A549 treated with dexamethasone at 1 μM for 4 hours (cell line): Measurements from ENCODE around the gene PRKACB. TPM values are rescaled to one million over a fixed set of nuclear protein-coding genes. Genes with fewer than 3 reads are reported as not detected.

Experiments used
- total RNA-seq: library from RNA; stranded (reverse); fragments of 200-300 nt; extraction: Qiagen RNA extraction; gene quantifications from 5 replicates; pipeline ENCODE4 v1.2.3, GENCODE V29; 2022

Gene PRKACB
- total RNA-seq = 7.5 to 10.8 TPM (median 9.7 TPM) in 5 replicates

GRCh38 chr1:84143796-84144565, at the start of gene PRKACB:
PRKACB (plus strand) TSS chr1:84144271; CDS start chr1:84144362, 91 bp downstream.

Other genes with a start within 250 kb of the PRKACB start
- gene TTLL7, start 145.1 kb upstream of the PRKACB start, total RNA-seq = 2.1 to 3.8 TPM (median 3.6 TPM) in 5 replicates
- 0.35 to 0.81 TPM (median 0.52 TPM) in 5 replicates for gene SAMD13, start 157.4 kb downstream of the PRKACB start, total RNA-seq